Activated CD4-positive, alpha-beta T cell treated with anti-CD3 and anti-CD28 coated beads for 48 hours (primary cell): ENCODE data around the gene HSDL2.
"Not testable (repeated sequence)": the region's sequence is repeated elsewhere in the genome, so short reads cannot be mapped to it uniquely, and the experiment has no call there.

Source experiments
- DNase-seq: peaks from one replicate; pipeline ENCODE4 v3.0.0-alpha.2; 2020

HSDL2 gene

DNA sequence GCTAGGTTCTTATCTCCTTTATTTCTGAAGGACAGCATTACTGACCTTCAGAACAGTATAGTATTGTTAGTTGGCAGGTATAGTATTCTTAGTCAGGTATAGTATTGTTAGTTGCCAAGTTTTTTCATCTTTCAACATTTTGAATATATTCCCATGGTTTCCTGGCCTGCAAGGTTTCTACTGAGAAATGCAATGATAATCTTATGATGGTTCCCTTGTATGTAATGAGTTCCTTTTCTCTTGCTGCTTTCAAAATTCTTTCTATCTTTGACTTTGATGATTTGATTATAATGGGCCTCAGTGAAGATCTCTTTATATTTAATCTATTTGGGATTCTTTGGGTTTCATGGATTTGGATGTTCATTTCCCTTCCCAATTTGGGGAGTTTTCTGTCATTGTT lies 12.4 kb upstream of the HSDL2 start:
- no peak for DNase-seq

GRCh38 chr9:112369817-112370216 lies 10.1 kb upstream of the HSDL2 start:
- no peak for DNase-seq

DNA sequence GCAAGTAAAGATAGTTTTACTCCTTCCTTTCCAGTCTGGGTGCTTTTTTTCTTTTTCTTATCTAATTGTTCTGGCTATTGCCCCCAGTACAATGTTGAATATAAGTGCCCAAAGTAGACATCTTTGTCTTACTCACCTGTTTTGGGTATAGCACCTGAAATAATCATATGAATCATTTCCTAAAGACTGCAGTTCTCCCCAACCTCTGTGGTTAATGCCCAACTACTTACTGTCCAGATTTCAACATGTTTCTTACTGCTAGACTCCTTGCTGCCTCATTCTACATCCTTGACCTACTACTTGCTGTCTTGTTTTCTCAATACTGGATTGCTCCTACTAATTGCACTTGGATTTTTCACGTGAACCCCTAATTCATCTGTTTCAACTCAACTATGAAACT lies 8.8 kb upstream of the HSDL2 start:
- DNase-seq, result no peak

- DNase-seq, result not testable (repeated sequence)
Observed at GRCh38 chr9:112373666-112374065, 6.2 kb upstream of the HSDL2 start.

GRCh38 chr9:112374232-112374631 lies 5.7 kb upstream of the HSDL2 start:
- not testable (repeated sequence) for DNase-seq

- no peak for DNase-seq
Observed at GRCh38 chr9:112375361-112375760, 4.5 kb upstream of the HSDL2 start.

DNA sequence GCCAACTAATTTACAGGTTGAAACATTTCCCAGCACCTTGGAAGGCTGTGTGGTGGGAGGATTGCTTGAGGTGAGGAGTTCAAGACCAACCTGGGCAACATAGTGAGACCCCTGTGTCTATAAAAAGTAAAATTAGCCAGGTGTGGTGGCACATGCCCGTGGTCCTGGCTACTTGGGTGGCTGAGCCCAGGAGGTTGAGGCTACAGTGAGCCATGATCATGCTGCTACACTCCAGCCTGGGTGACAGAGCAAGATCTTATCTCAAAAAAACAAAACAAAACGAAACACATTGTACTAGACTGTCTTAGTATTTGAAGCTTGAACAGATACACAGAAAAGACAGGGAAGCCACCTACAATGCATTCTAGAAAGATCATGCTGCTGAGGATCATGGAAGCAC lies 2.8 kb upstream of the HSDL2 start:
- DNase-seq, result no peak

GRCh38 chr9:112377684-112378327 lies 2.1 kb upstream of the HSDL2 start:
- no peak for DNase-seq

GRCh38 chr9:112378328-112379176 lies 1.4 kb upstream of the HSDL2 start:
- peak; percentile 59 for DNase-seq

GRCh38 chr9:112379177-112380101 lies 469 bp upstream of the HSDL2 start:
- DNase-seq, result peak; percentile 99

DNA sequence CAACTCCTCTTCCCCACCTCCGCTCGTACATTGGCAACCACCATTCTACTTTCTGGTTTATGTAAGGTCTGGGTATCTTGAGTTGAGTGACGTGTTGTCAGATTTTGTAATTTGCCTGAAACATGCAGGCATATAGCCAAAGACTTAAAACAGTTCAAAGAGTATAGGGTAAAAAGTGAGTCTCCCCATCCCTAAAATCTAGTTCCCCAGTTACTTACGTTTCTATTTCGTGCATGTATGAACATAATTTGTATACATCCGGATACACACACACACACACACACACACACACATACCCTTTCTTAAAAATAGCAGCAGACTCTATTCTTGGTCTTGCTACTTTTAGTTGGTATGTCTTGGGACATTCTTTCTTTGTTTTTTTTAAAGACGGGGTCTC lies 915 bp downstream of the HSDL2 start:
- no peak for DNase-seq

- no peak for DNase-seq
Observed at GRCh38 chr9:112382066-112382465, 2.2 kb downstream of the HSDL2 start.

DNA sequence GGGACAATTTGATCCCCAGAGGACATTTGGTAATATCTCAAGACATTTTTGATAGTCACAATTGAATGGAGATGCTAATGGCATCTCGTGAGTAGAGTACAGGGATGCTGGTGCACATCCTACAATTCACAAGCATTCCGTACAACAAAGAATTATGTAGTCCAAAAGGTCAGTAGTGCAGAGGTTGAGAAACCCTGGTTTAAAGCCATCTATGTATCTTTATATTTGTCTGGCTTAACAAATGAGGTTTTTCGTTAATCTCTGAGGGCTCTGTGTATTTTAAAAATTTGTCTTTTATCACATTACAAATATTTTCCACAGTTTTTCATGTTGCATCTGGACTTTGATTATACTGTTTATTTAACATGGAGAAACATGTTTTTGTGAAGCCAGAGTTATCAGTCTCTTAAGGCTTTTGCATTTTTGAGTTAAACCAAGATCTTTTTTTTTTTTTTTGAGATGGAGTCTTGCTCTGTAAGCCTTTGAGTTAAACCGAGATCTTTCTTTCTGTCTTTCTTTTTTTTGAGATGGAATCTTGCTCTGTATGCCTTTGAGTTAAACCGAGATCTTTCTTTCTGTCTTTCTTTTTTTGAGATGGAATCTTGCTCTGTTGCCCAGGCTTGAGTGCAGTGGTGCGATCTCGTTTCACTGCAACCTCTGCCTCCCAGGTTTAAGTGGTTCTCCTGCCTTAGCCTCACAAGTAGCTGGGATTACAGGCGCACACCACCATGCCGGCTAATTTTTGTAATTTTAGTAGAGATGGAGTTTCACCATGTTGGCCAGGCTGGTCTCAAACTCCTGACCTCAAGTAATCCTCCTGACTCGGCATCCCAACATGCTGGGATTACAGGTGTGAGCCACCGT lies 2.8 kb downstream of the HSDL2 start:
- no peak for DNase-seq

GRCh38 chr9:112384219-112384618 lies 4.3 kb downstream of the HSDL2 start:
- DNase-seq, result no peak

DNA sequence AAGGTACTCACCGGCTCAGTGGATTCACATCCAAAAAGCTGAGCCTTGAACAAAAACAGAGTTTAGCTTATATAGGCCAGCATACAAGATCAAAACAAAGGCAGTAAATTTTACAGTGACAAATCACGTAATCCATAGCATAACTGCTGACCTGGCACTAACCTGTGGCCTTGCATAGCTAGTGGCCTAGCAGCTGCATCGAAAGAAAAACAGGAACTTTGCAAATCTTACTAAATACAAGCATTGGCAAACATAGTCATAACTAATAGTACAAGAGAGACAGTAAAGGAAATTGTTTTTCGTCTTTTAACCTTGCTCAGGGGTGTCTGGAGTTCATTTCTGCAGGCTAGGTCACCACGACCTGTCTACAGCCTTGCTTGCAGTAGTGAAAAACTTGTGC lies 4.8 kb downstream of the HSDL2 start:
- no peak for DNase-seq

- no peak for DNase-seq
Observed at GRCh38 chr9:112387115-112387514, 7.2 kb downstream of the HSDL2 start.

- not testable (repeated sequence) for DNase-seq
Observed at GRCh38 chr9:112389897-112390296, 10.0 kb downstream of the HSDL2 start.

DNA sequence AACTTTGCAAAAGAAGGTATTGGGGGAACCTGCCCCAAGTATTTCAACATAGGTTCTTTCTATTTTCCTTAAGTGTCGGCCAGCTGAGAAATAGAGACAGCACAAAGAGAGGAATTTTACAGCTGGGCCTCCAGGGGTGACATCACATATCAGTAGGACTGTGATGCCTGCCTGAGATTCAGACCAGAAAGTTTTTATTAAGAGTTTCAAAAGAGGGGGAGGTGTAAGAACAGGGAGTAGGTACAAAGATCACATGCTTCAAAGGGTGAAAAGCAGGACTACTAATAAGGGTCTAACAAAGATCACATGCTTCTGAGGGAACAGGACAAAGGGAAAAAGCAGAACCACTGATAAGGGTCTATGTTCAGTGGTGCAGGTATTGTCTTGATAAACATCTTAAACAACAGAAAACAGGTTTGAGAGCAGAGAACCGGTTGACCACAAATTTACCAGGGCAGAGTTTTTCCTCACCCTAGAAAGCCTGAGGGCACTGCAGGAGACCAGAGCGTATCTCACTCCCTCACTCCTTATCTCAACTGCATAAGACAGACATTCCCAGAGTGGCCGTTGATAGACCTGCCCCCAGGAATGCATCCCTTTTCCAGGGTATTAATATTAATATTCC lies 12.1 kb downstream of the HSDL2 start:
- not testable (repeated sequence) for DNase-seq

GRCh38 chr9:112393146-112393545 lies 13.2 kb downstream of the HSDL2 start:
- not testable (repeated sequence) for DNase-seq

- DNase-seq, result no peak
Observed at GRCh38 chr9:112396416-112396815, 16.5 kb downstream of the HSDL2 start.

GRCh38 chr9:112396872-112397271 lies 17.0 kb downstream of the HSDL2 start:
- DNase-seq, result no peak
